Measurements from ENCODE around the gene CITED2. TPM values are rescaled to one million over a fixed set of nuclear protein-coding genes. Genes with fewer than 3 reads are reported as not detected.

CITED2 gene
- total RNA-seq, 1 donor from 2014 or later, result 222 TPM

- Histone ChIP-seq H3K27me3 (no peaks in the 10 kb centered on the region), H3K27ac (no peak overlapping the region), H3K79me2 (ENCODE audit: low read depth) (no peaks in the 10 kb centered on the region), H3F3A (ENCODE audit: low read depth) (peaks cover 20% of the 10 kb centered on the region), H3K4me1 (peaks cover 10% of the 10 kb centered on the region), H3K36me3 (no peaks in the 10 kb centered on the region), H3K9ac (no peak overlapping the region), H3K4me3 (no peak overlapping the region), H3K4me2 (no peak overlapping the region), H2AFZ (replicated peaks) (no peak overlapping the region), H4K20me1 (ENCODE audit: low read depth) (no peaks in the 10 kb centered on the region), H3K9me3 (ENCODE audit: low read depth) (no peaks in the 10 kb centered on the region)
- Mint-ChIP-seq H3K36me3 (no peaks in the 10 kb centered on the region), H3K4me3 (no peak overlapping the region), H3K4me1 (peaks cover 38% of the 10 kb centered on the region), H3K27ac (no peak overlapping the region), H3K27me3 (ENCODE audit: insufficient read depth, low read depth) (peaks cover 5% of the 10 kb centered on the region), H3K9me3 (no peaks in the 10 kb centered on the region)
- DNase-seq (ENCODE audit: low spot score), result no peak
- TF ChIP-seq EZH2phosphoT487 (IDR thresholded peaks at IDR 0.05) (no peak), EZH2 (IDR thresholded peaks at IDR 0.05) (no peak), CTCF (IDR thresholded peaks at IDR 0.05) (no peak)
Observed at GRCh38 chr6:139391709-139392108, 17.3 kb upstream of the CITED2 start.

GRCh38 chr6:139390447-139390846 is 16.0 kb upstream of the CITED2 start:
- Histone ChIP-seq H3K27ac (no peak overlapping the region), H3K9me3 (ENCODE audit: low read depth) (no peaks in the 10 kb centered on the region), H3K9ac (no peak overlapping the region), H2AFZ (replicated peaks) (no peak overlapping the region), H3K36me3 (no peaks in the 10 kb centered on the region), H3K4me1 (peaks cover 2% of the 10 kb centered on the region), H4K20me1 (ENCODE audit: low read depth) (no peaks in the 10 kb centered on the region), H3F3A (ENCODE audit: low read depth) (peaks cover 9% of the 10 kb centered on the region), H3K4me3 (no peak overlapping the region), H3K79me2 (ENCODE audit: low read depth) (no peaks in the 10 kb centered on the region), H3K4me2 (no peak overlapping the region), H3K27me3 (no peaks in the 10 kb centered on the region)
- H3K36me3 Mint-ChIP-seq, result no peaks in the 10 kb centered on the region
- no peak for TF ChIP-seq EZH2 (IDR thresholded peaks at IDR 0.05)
- no peak for TF ChIP-seq CTCF (IDR thresholded peaks at IDR 0.05)
- TF ChIP-seq EZH2phosphoT487 (IDR thresholded peaks at IDR 0.05), result no peak
- H3K9me3 Mint-ChIP-seq, result no peaks in the 10 kb centered on the region
- DNase-seq (ENCODE audit: low spot score), result no peak
- H3K4me1 Mint-ChIP-seq, result peaks cover 30% of the 10 kb centered on the region
- H3K27me3 Mint-ChIP-seq (ENCODE audit: insufficient read depth, low read depth), result peaks cover 7% of the 10 kb centered on the region
- no peak overlapping the region for H3K4me3 Mint-ChIP-seq
- no peak overlapping the region for H3K27ac Mint-ChIP-seq

- peaks cover 1% of the 10 kb centered on the region for H3K9me3 Mint-ChIP-seq
Observed at GRCh38 chr6:139388384-139388783, 13.9 kb upstream of the CITED2 start.

More at GRCh38 chr6:139388384-139388783, 13.9 kb upstream of the CITED2 start:
- Histone ChIP-seq H3F3A (ENCODE audit: low read depth) (no peaks in the 10 kb centered on the region), H4K20me1 (ENCODE audit: low read depth) (no peaks in the 10 kb centered on the region), H3K9me3 (ENCODE audit: low read depth) (no peaks in the 10 kb centered on the region), H3K27ac (no peak overlapping the region), H3K4me3 (no peak overlapping the region), H3K79me2 (ENCODE audit: low read depth) (no peaks in the 10 kb centered on the region), H3K4me2 (no peak overlapping the region), H3K36me3 (no peaks in the 10 kb centered on the region), H3K27me3 (no peaks in the 10 kb centered on the region), H3K4me1 (no peaks in the 10 kb centered on the region), H3K9ac (no peak overlapping the region), H2AFZ (replicated peaks) (no peak overlapping the region)
- no peak for DNase-seq (ENCODE audit: low spot score)
- TF ChIP-seq EZH2 (IDR thresholded peaks at IDR 0.05) (no peak), EZH2phosphoT487 (IDR thresholded peaks at IDR 0.05) (no peak), CTCF (IDR thresholded peaks at IDR 0.05) (no peak)
- H3K4me3 Mint-ChIP-seq, result no peak overlapping the region
- H3K36me3 Mint-ChIP-seq, result no peaks in the 10 kb centered on the region
- H3K27ac Mint-ChIP-seq, result no peak overlapping the region
- H3K4me1 Mint-ChIP-seq, result peaks cover 16% of the 10 kb centered on the region
- peaks cover 4% of the 10 kb centered on the region for H3K27me3 Mint-ChIP-seq (ENCODE audit: insufficient read depth, low read depth)

Measured in neural progenitor cell (in vitro differentiated cells).